Measurements from ENCODE around the gene APEX1. TPM values are rescaled to one million over a fixed set of nuclear protein-coding genes. Genes with fewer than 3 reads are reported as not detected.
A peak's percentile ranks its signal among the peaks of the same experiment; 100 is the strongest.

Gene APEX1
- total and polyA plus RNA-seq, 2 of the 8 experiments (the other 6 are each of a cell fraction or from before 2014, with no cell fraction given) = 384 to 700 TPM

- Histone ChIP-seq H3K4me2 (ENCODE audit: insufficient read depth in 1 of 2, low read depth in 2 of 2, low read length in 2 of 2) (peak overlapping the region; percentile 68 to 81), H2AK5ac (ENCODE audit: low read depth, low read length) (no peak overlapping the region), H2BK12ac (ENCODE audit: low read depth, low read length) (no peak overlapping the region), H4K5ac (ENCODE audit: insufficient read length, low read depth, low read length) (no peak overlapping the region), H2BK5ac (ENCODE audit: low read depth, low read length) (no peak overlapping the region), H3K23me2 (ENCODE audit: low read depth, low read length) (peaks cover 7% of the 10 kb centered on the region), H3K4me1 (replicated peaks in 1 of 4; ENCODE audit: control insufficient read depth in 3 of 4, insufficient read depth in 4 of 4, low read length in 3 of 4) (peaks cover 0 to 5% (median 3%) of the 10 kb centered on the region in 4 experiments; a peak in 3 of 7 replicates), H3K79me1 (ENCODE audit: low read depth, low read length) (0 out of 2 replicates have a peak, but pooled peaks cover 3% of the 10 kb centered on the region), H3K27me3 (replicated peaks in 1 of 4; ENCODE audit: control insufficient read depth in 3 of 4, extremely low read depth in 1 of 4, insufficient read depth in 3 of 4, low read length in 3 of 4) (no peaks in the 10 kb centered on the region), H3K9me3 (ENCODE audit: insufficient read depth in 2 of 2, low read depth in 1 of 2, low read length in 1 of 2) (no peaks in the 10 kb centered on the region; a peak in 1 of 4 replicates), H2AFZ (ENCODE audit: low read length) (0 out of 2 replicates have a peak overlapping the region, but pooled peaks have one; percentile 7), H3K56ac (replicated peaks; ENCODE audit: insufficient read length, low read depth, low read length) (no peak overlapping the region), H2BK120ac (replicated peaks; ENCODE audit: low read depth, low read length) (no peak overlapping the region), H4K91ac (replicated peaks; ENCODE audit: insufficient read length, low read length) (no peak overlapping the region), H4K20me1 (replicated peaks in 1 of 2; ENCODE audit: control insufficient read depth in 1 of 2, insufficient read depth in 2 of 2, low read length in 2 of 2) (no peaks in the 10 kb centered on the region), H4K8ac (ENCODE audit: extremely low read depth, insufficient read depth, low read length) (no peak overlapping the region), H2BK15ac (ENCODE audit: low read length) (no peak overlapping the region), H3K27ac (ENCODE audit: low read depth, low read length) (no peak overlapping the region), H3K14ac (ENCODE audit: insufficient read length) (no peak overlapping the region), H3K9ac (replicated peaks in 1 of 4; ENCODE audit: extremely low read depth in 1 of 4, low read depth in 3 of 4, low read length in 3 of 4) (no peak overlapping the region; a peak in 2 of 7 replicates), H3K4ac (replicated peaks; ENCODE audit: insufficient read length, low read depth, low read length) (no peak overlapping the region), H3K36me3 (ENCODE audit: control insufficient read depth in 2 of 4, insufficient read depth in 4 of 4, low read length in 3 of 4) (peaks cover 0 to 3% (median 0%) of the 10 kb centered on the region in 4 experiments; a peak in 1 of 8 replicates), H3K4me3 (ENCODE audit: extremely low read depth in 1 of 4, insufficient read depth in 2 of 4, low read depth in 3 of 4, low read length in 4 of 4) (peak overlapping the region; percentile 91 to 97 (median 92)), H3K18ac (ENCODE audit: extremely low read depth, low read length) (no peak overlapping the region), H2BK20ac (ENCODE audit: low read length) (no peak overlapping the region), H3K79me2 (ENCODE audit: control insufficient read depth in 1 of 2, insufficient read depth in 2 of 2, low read length in 2 of 2) (no peaks in the 10 kb centered on the region; a peak in 1 of 4 replicates), H3K23ac (ENCODE audit: insufficient read length) (no peak overlapping the region)
- POLR2A ChIA-PET (ENCODE audit: partially characterized antibody) = interaction anchor here (0.6 to 2.6 kb wide), 8 partner anchors 10 to 69 kb away, joined by 3 to 19 read pairs (median 5); partner anchors contain the start of gene PARP2
- WGBS, 2 experiments (ENCODE audit: extremely low coverage in 1 of 2, insufficient coverage in 1 of 2, insufficient read length in 1 of 2, insufficient replicate concordance in 2 of 2, low coverage in 1 of 2, low lambda C conversion rate in 2 of 2, missing lambda C conversion rate in 1 of 2) = 19% methylated on average over 6 of the region's 7 CpGs; no CpG with 5 or more reads in 1 of the 2 experiments
- DNase-seq (ENCODE audit: low read depth in 1 of 2, low spot score in 2 of 2) (no peak), FAIRE-seq (no peak)
- TF ChIP-seq NRF1 (IDR thresholded peaks at IDR 0.05; ENCODE audit: low read depth, low read length) (no peak), CTBP2 (IDR thresholded peaks at IDR 0.05; ENCODE audit: borderline replicate concordance, insufficient read depth, insufficient read length, low read length) (no peak), RNF2 (IDR thresholded peaks at IDR 0.05; ENCODE audit: borderline replicate concordance, low read depth, low read length, missing control alignments, poor library complexity, severe bottlenecking) (no peak), SP1 (IDR thresholded peaks at IDR 0.05; ENCODE audit: low read depth, low read length) (no peak)
- CTCF ChIA-PET (ENCODE audit: partially characterized antibody) = interaction anchor here (1.0 to 3.7 kb wide), 2 partner anchors 19 to 196 kb away, joined by 3 to 35 read pairs; no protein-coding TSS in a partner anchor
These were observed 42.6 kb upstream of the APEX1 start for GRCh38 chr14:20412411-20412810.
